NT2/D1 (cell line): ENCODE data around the gene COL23A1.

Source experiments
- SUZ12 ChIP-seq: IDR thresholded peaks from 2 replicates; pipeline ENCODE4 v1.6.1; 2011; ENCODE audit not compliant: insufficient read length, insufficient read depth; ENCODE audit errors: extremely low read depth
- YY1 ChIP-seq: IDR thresholded peaks from 2 replicates; pipeline ENCODE4 v1.6.1; 2011; ENCODE audit not compliant: insufficient read length, insufficient read depth
- ZNF274 ChIP-seq: IDR thresholded peaks from 2 replicates; pipeline ENCODE4 v1.6.1; 2011; ENCODE audit warnings: mild to moderate bottlenecking, low read depth, low read length

DNA sequence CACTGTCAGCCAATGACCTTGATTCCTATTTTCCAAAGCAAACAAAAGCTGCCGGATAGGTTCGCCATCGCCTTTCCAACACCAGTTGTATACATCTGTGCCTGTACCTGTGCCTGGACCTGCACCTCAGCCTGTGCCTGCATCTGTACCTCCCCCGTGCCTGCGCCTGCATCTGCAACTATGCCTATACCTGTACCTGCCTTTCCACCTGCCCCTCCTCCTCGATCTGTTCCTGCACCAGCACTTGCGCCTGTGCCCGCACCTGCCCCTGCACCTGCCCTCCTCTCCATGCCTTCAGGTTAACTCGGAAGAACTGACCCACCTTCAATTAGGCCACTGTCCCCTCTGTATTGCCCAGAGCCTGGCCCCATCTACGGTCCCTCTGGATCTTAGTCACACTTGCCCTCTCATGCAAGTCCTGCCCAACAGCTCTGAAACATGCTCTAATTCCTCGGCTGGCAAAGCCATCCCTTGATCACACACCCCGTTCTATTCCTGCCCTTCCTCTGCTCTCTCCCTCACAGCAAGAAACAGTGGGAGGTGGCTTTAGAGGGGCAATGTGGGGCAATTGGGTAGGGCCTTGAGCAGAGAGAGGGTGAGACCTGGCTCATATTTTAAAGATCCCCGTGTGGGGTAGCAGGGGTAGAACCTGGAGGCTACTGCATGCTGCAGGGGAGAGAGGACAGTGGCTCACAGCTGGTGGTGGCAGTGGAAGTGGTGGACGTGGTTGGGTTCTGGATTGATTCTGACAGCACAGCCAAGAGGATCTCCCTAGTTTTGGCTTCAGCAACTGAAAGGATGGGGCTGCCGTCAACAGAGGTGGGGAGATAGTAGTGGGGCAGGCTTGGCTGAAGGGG lies 298.0 kb downstream of the COL23A1 start:
- no peak for TF ChIP-seq YY1
- no peak for TF ChIP-seq ZNF274
- TF ChIP-seq SUZ12, result no peak
